MM.1S (cell line): ENCODE measurements around the gene GALNT7.
A peak's percentile ranks its signal among the peaks of the same experiment; 100 is the strongest.

Experiments used
- DNase-seq: peaks from one replicate; pipeline ENCODE4 v3.0.0-alpha.2; 2015
- H2AFZ ChIP-seq: fragments of 300-600 bp; sonication (generic); 2 replicates; pipeline ENCODE4 v1.6.0; 2016; ENCODE audit warnings: antibody characterized with exemption, low read length
- H3F3A ChIP-seq: fragments of 300-600 bp; sonication (generic); 2 replicates; pipeline ENCODE4 v1.6.1; 2016; ENCODE audit warnings: mild to moderate bottlenecking, antibody characterized with exemption, low read length, moderate library complexity, mixed read lengths; ENCODE audit not compliant: insufficient read depth
- H3K27ac ChIP-seq: fragments of 300-600 bp; sonication (generic); 2 replicates; pipeline ENCODE4 v1.5.1; 2016; ENCODE audit warnings: mild to moderate bottlenecking, low read length
- H3K27me3 ChIP-seq: fragments of 300-600 bp; sonication (generic); replicated peaks from 2 replicates; pipeline ENCODE4 v1.6.0; 2016; ENCODE audit warnings: low read length; ENCODE audit not compliant: insufficient read depth
- H3K36me3 ChIP-seq: fragments of 300-600 bp; sonication (generic); replicated peaks from 2 replicates; pipeline ENCODE4 v1.6.1; 2016; ENCODE audit warnings: mild to moderate bottlenecking, low read length, mixed read lengths; ENCODE audit not compliant: insufficient read depth
- H3K4me1 ChIP-seq: fragments of 300-600 bp; sonication (generic); 2 replicates; pipeline ENCODE4 v1.6.1; 2016; ENCODE audit warnings: low read length, mixed read lengths
- H3K4me2 ChIP-seq: fragments of 300-600 bp; sonication (generic); 2 replicates; pipeline ENCODE4 v1.6.0; 2016; ENCODE audit warnings: low read depth, low read length
- H3K4me3 ChIP-seq: fragments of 300-600 bp; sonication (generic); 2 replicates; pipeline ENCODE4 v1.5.1; 2016; ENCODE audit warnings: low read length, mixed read lengths
- H3K79me2 ChIP-seq: fragments of 300-600 bp; sonication (generic); 2 replicates; pipeline ENCODE4 v1.6.1; 2016; ENCODE audit warnings: mixed run types, low read length, mixed read lengths
- H3K9ac ChIP-seq: fragments of 300-600 bp; sonication (generic); 2 replicates; pipeline ENCODE4 v1.6.1; 2016; ENCODE audit warnings: low read length, mixed read lengths
- H3K9me2 ChIP-seq: fragments of 300-600 bp; sonication (generic); replicated peaks from 2 replicates; pipeline ENCODE4 v1.6.1; 2016; ENCODE audit warnings: mild to moderate bottlenecking, low read length, mixed read lengths; ENCODE audit not compliant: insufficient read depth
- H3K9me3 ChIP-seq: fragments of 300-600 bp; sonication (generic); replicated peaks from 2 replicates; pipeline ENCODE4 v1.6.1; 2016; ENCODE audit warnings: mild to moderate bottlenecking, low read length, mixed read lengths; ENCODE audit not compliant: insufficient read depth
- H4K20me1 ChIP-seq: fragments of 300-600 bp; sonication (generic); 2 replicates; pipeline ENCODE4 v1.6.1; 2016; ENCODE audit warnings: mild to moderate bottlenecking, low read length, moderate library complexity, mixed read lengths; ENCODE audit not compliant: insufficient read depth
- CTCF ChIP-seq: fragments of 300-600 bp; sonication (generic); IDR thresholded peaks from 2 replicates; pipeline ENCODE4 v1.5.1; 2016; ENCODE audit warnings: antibody characterized with exemption, low read length, mixed read lengths
- EZH2 ChIP-seq: fragments of 300-600 bp; sonication (generic); optimal IDR thresholded peaks from 2 replicates; pipeline ENCODE3; 2017; ENCODE audit warnings: low read depth, mild to moderate bottlenecking, antibody characterized with exemption, low read length, mixed read lengths
- EZH2phosphoT487 ChIP-seq: fragments of 300-600 bp; sonication (generic); IDR thresholded peaks from 2 replicates; pipeline ENCODE4 v1.6.1; 2018; ENCODE audit warnings: antibody characterized with exemption, low read length

GALNT7 gene

GRCh38 chr4:173165706-173166105, 2.9 kb upstream of the GALNT7 start:
- Histone ChIP-seq H3K9ac (no peak overlapping the region), H3K79me2 (peaks cover 8% of the 10 kb centered on the region), H4K20me1 (no peaks in the 10 kb centered on the region), H3K4me3 (no peak overlapping the region), H3K4me1 (peaks cover 5% of the 10 kb centered on the region), H3F3A (0 out of 2 replicates have a peak, but pooled peaks cover 7% of the 10 kb centered on the region), H3K36me3 (no peaks in the 10 kb centered on the region), H2AFZ (no peak overlapping the region), H3K4me2 (no peak overlapping the region), H3K27ac (no peak overlapping the region), H3K9me2 (no peaks in the 10 kb centered on the region), H3K9me3 (no peaks in the 10 kb centered on the region), H3K27me3 (no peaks in the 10 kb centered on the region)
- TF ChIP-seq EZH2phosphoT487 (no peak), CTCF (no peak), EZH2 (no peak)
- DNase-seq: no peak

- H3K79me2 ChIP-seq: peaks cover 16% of the 10 kb centered on the region
- DNase-seq: no peak
- H3K4me1 ChIP-seq: peaks cover 13% of the 10 kb centered on the region
- H3K27ac ChIP-seq: no peak overlapping the region
- TF ChIP-seq EZH2 (no peak), CTCF (no peak), EZH2phosphoT487 (no peak)
- H3F3A ChIP-seq: 0 out of 2 replicates have a peak, but pooled peaks cover 11% of the 10 kb centered on the region
- no peaks in the 10 kb centered on the region for H3K36me3 ChIP-seq
- no peaks in the 10 kb centered on the region for H3K9me3 ChIP-seq
- H2AFZ ChIP-seq: no peak overlapping the region
- H3K9me2 ChIP-seq: no peaks in the 10 kb centered on the region
- H3K9ac ChIP-seq: no peak overlapping the region
- no peak overlapping the region for H3K4me2 ChIP-seq
- no peak overlapping the region for H3K4me3 ChIP-seq
- H4K20me1 ChIP-seq: no peaks in the 10 kb centered on the region
- H3K27me3 ChIP-seq: no peaks in the 10 kb centered on the region
Measured at GRCh38 chr4:173166491-173166890, 2.1 kb upstream of the GALNT7 start.

GRCh38 chr4:173167758-173168395, 734 bp upstream of the GALNT7 start:
- peak; percentile 45 for DNase-seq
- Histone ChIP-seq H3K4me2 (peak overlapping the region; percentile 89), H3K79me2 (peaks cover 30% of the 10 kb centered on the region), H3F3A (0 out of 2 replicates have a peak, but pooled peaks cover 11% of the 10 kb centered on the region), H3K9ac (peak overlapping the region; percentile 67), H3K9me3 (no peaks in the 10 kb centered on the region), H2AFZ (peak overlapping the region; percentile 94), H3K9me2 (no peaks in the 10 kb centered on the region), H3K4me1 (peaks cover 14% of the 10 kb centered on the region), H3K27ac (peak overlapping the region; percentile 64; the same call in 1 of the 2 replicates), H3K36me3 (no peaks in the 10 kb centered on the region), H4K20me1 (no peaks in the 10 kb centered on the region), H3K4me3 (peak overlapping the region; percentile 88), H3K27me3 (no peaks in the 10 kb centered on the region)
- TF ChIP-seq EZH2phosphoT487 (no peak), CTCF (no peak), EZH2 (no peak)
